Right cardiac atrium (tissue), 5 donors: Measurements from ENCODE around the gene TMEM170A. TPM values are rescaled to one million over a fixed set of nuclear protein-coding genes. Genes with fewer than 3 reads are reported as not detected.

Experiments used
- ATAC-seq, 2 donors: fragments of 200-7000 bp; cut with Tn5 transposase; one replicate each; pipeline versions ENCODE4 v1.8.0 to v1.9.1; 2020; ENCODE audit warnings: moderate library complexity in 2 of 2, mild to moderate bottlenecking in 1 of 2
- DNase-seq, 3 donors: peaks; one replicate each; pipeline ENCODE4 v3.0.0-alpha.2; 2020
- H3K27ac ChIP-seq: one replicate; pipeline ENCODE4 v1.5.1; 2013; ENCODE audit warnings: mild to moderate bottlenecking, low read length, control low read depth, moderate library complexity
- H3K27me3 ChIP-seq: one replicate; pipeline ENCODE4 v1.6.1; 2013; ENCODE audit not compliant: control insufficient read depth, insufficient read depth
- H3K4me1 ChIP-seq: one replicate; pipeline ENCODE4 v1.6.1; 2013; ENCODE audit warnings: low read length; ENCODE audit not compliant: control insufficient read depth, insufficient read depth
- H3K4me3 ChIP-seq: one replicate; pipeline ENCODE4 v1.5.1; 2013; ENCODE audit warnings: low read length, control low read depth
- H3K9me3 ChIP-seq: one replicate; pipeline ENCODE4 v1.6.1; 2013; ENCODE audit warnings: low read length; ENCODE audit not compliant: control insufficient read depth
- WGBS: extraction: QIAGEN DNeasy Blood & Tissue Kit; methylation state at CpG from one replicate; pipeline ENCODE4 v1.1.7; 2013; 5-methylcytosine and 5-hydroxymethylcytosine counted together
- intact Hi-C, 4 donors: fragments of 100-400 bp; cut with DNase I; formaldehyde crosslinking; loops; one replicate each; pipeline versions ENCODE4 v1.11.0 to v1.14.0; 2022 to 2023
- polyA plus RNA-seq: library from polyadenylated mRNA; stranded (reverse); fragments of 200-250 nt; gene quantifications from one replicate; pipeline ENCODE4 v1.2.3, GENCODE V29; 2013
- total RNA-seq, 4 donors: library from RNA; stranded (reverse); fragmentation: NEBNext Ultra II Directional; extraction: Animal tissue kit (Norgen Biotek cat#: 25700); gene quantifications; one replicate each; pipeline ENCODE4 v1.2.1, GENCODE V29; 2021
- donor health status: healthy with polysubstance abuse.
- donor health status: DM: no; HTN: yes; CAD: no.
- donor health status: DM: no; HTN: no; CAD: no.
- donor health status: DM: no; HTN: yes; CAD: no; lungs with severe emphysema.
- donor health status: DM: yes; HTN: yes; CAD: no.

TMEM170A gene
- total and polyA plus RNA-seq, 5 donors: 7.2 to 11.2 (median 10.9) TPM

GRCh38 chr16:75421820-75422126 lies 42.7 kb downstream of the TMEM170A start:
- Histone ChIP-seq H3K4me3 (no peak overlapping the region), H3K4me1 (peaks cover 6% of the 10 kb centered on the region), H3K9me3 (no peaks in the 10 kb centered on the region), H3K27ac (no peak overlapping the region), H3K27me3 (no peaks in the 10 kb centered on the region)
- DNase-seq (no peak), ATAC-seq (no peak)
- intact Hi-C loops: no loop called here
- WGBS: 89% methylated on average over 1 of the region's 1 CpG

GRCh38 chr16:75420987-75421819 lies 43.3 kb downstream of the TMEM170A start:
- WGBS: 22% methylated on average over 8 of the region's 8 CpGs
- no peaks in the 10 kb centered on the region for H3K9me3 ChIP-seq
- DNase-seq (peak; percentile 84 to 92 (median 91)), ATAC-seq (peak; percentile 92)
- no peaks in the 10 kb centered on the region for H3K27me3 ChIP-seq
- H3K4me1 ChIP-seq: peaks cover 4% of the 10 kb centered on the region
- intact Hi-C loops: no loop called here
- no peak overlapping the region for H3K27ac ChIP-seq
- peak overlapping the region; percentile 32 for H3K4me3 ChIP-seq

GRCh38 chr16:75416904-75417565 lies 47.5 kb downstream of the TMEM170A start:
- intact Hi-C loops: no loop called here
- ATAC-seq (no peak), DNase-seq (no peak)
- WGBS: 41% methylated on average over 2 of the region's 2 CpGs
- Histone ChIP-seq H3K4me3 (no peak overlapping the region), H3K9me3 (no peaks in the 10 kb centered on the region), H3K27ac (no peak overlapping the region), H3K4me1 (peaks cover 4% of the 10 kb centered on the region), H3K27me3 (no peaks in the 10 kb centered on the region)

GRCh38 chr16:75415169-75415905 lies 49.2 kb downstream of the TMEM170A start:
- ATAC-seq (no peak), DNase-seq (no peak)
- Histone ChIP-seq H3K27me3 (no peaks in the 10 kb centered on the region), H3K27ac (no peak overlapping the region), H3K4me1 (peaks cover 4% of the 10 kb centered on the region), H3K4me3 (no peak overlapping the region), H3K9me3 (no peaks in the 10 kb centered on the region)
- 87% methylated on average over 4 of the region's 4 CpGs for WGBS
- intact Hi-C loops: no loop called here

GRCh38 chr16:75413951-75414350 lies 50.5 kb downstream of the TMEM170A start:
- intact Hi-C loops: no loop called here
- 88% methylated on average over 2 of the region's 2 CpGs for WGBS
- no peak overlapping the region for H3K4me3 ChIP-seq
- no peaks in the 10 kb centered on the region for H3K27me3 ChIP-seq
- ATAC-seq (no peak), DNase-seq (no peak)
- no peak overlapping the region for H3K27ac ChIP-seq
- no peaks in the 10 kb centered on the region for H3K9me3 ChIP-seq
- peaks cover 2% of the 10 kb centered on the region for H3K4me1 ChIP-seq

- Histone ChIP-seq H3K4me1 (no peaks in the 10 kb centered on the region), H3K27ac (no peak overlapping the region), H3K4me3 (no peak overlapping the region), H3K9me3 (no peaks in the 10 kb centered on the region), H3K27me3 (no peaks in the 10 kb centered on the region)
- WGBS: 86% methylated on average over 4 of the region's 4 CpGs
- no peak for ATAC-seq
- no peak for DNase-seq
- intact Hi-C loops: no loop called here
Observed at GRCh38 chr16:75406943-75407342, 57.5 kb downstream of the TMEM170A start.

GRCh38 chr16:75402821-75403475 lies 61.5 kb downstream of the TMEM170A start:
- no peaks in the 10 kb centered on the region for H3K27me3 ChIP-seq
- DNase-seq: no peak

GRCh38 chr16:75402159-75402820 lies 62.2 kb downstream of the TMEM170A start:
- Histone ChIP-seq H3K27ac (no peak overlapping the region), H3K27me3 (no peaks in the 10 kb centered on the region), H3K4me3 (no peak overlapping the region), H3K9me3 (no peaks in the 10 kb centered on the region), H3K4me1 (peaks cover 1% of the 10 kb centered on the region)
- WGBS: 15% methylated on average over 2 of the region's 2 CpGs
- ATAC-seq: peak; percentile 48 to 79
- DNase-seq: no peak
- intact Hi-C loops: loop anchor here in 2 of 4 donors (2.0 kb wide), 1 partner anchor 203 kb away; no protein-coding TSS in a partner anchor

More at GRCh38 chr16:75402821-75403475, 61.5 kb downstream of the TMEM170A start:
- ATAC-seq: peak in 1 of 2 donors; percentile 51
- 29% methylated on average over 3 of the region's 3 CpGs for WGBS
- no peak overlapping the region for H3K27ac ChIP-seq
- H3K9me3 ChIP-seq: no peaks in the 10 kb centered on the region
- no peak overlapping the region for H3K4me3 ChIP-seq
- no peaks in the 10 kb centered on the region for H3K4me1 ChIP-seq
- intact Hi-C loops: loop anchor here in 2 of 4 donors (2.0 kb wide), 1 partner anchor 204 kb away; no protein-coding TSS in a partner anchor

- Histone ChIP-seq H3K4me1 (peaks cover 1% of the 10 kb centered on the region), H3K4me3 (no peak overlapping the region), H3K9me3 (no peaks in the 10 kb centered on the region), H3K27ac (no peak overlapping the region), H3K27me3 (no peaks in the 10 kb centered on the region)
- DNase-seq (no peak), ATAC-seq (no peak)
- intact Hi-C loops: loop anchor here in 2 of 4 donors (2.0 kb wide), 1 partner anchor 203 kb away; no protein-coding TSS in a partner anchor
Observed at GRCh38 chr16:75401691-75402090, 62.8 kb downstream of the TMEM170A start.

GRCh38 chr16:75398333-75398732 lies 66.2 kb downstream of the TMEM170A start:
- Histone ChIP-seq H3K4me1 (peaks cover 1% of the 10 kb centered on the region), H3K4me3 (no peak overlapping the region), H3K27me3 (no peaks in the 10 kb centered on the region), H3K27ac (no peak overlapping the region), H3K9me3 (no peaks in the 10 kb centered on the region)
- ATAC-seq (no peak), DNase-seq (no peak)
- intact Hi-C loops: no loop called here
- 49% methylated on average over 1 of the region's 1 CpG for WGBS
